LHCN-M2 (cell line): ENCODE measurements around the gene CHTOP. TPM values are rescaled to one million over a fixed set of nuclear protein-coding genes. Genes with fewer than 3 reads are reported as not detected.
"Not testable (repeated sequence)": the region's sequence is repeated elsewhere in the genome, so short reads cannot be mapped to it uniquely, and the experiment has no call there.

ENCODE experiments used
- DNase-seq: peaks from one replicate; pipeline ENCODE4 v3.0.0-alpha.2; 2012; ENCODE audit warnings: low read depth
- polyA plus RNA-seq: library from polyadenylated mRNA; unstranded; fragments of >200 nt; gene quantifications from one replicate; pipeline ENCODE4 v1.2.1, GENCODE V29; 2012; ENCODE audit warnings: missing spikeins
- total RNA-seq: library from RNA; depleted of rRNA; stranded (reverse); fragments of >200 nt; gene quantifications from 2 replicates; pipeline ENCODE4 v1.2.3, GENCODE V29; 2014; rRNA removed

The CHTOP gene
- 32.5 and 44.5 TPM in 2 replicates for total RNA-seq
- 51.1 TPM for polyA plus RNA-seq

- peak; percentile 99 for DNase-seq
Observed at GRCh38 chr1:153633754-153634665, at the start of gene CHTOP. CHTOP (plus strand) TSS chr1:153634066; CDS start chr1:153636589, 2,523 bp downstream.

- DNase-seq = no peak
Observed at GRCh38 chr1:153585006-153585405, 48.9 kb upstream of the CHTOP start.

- DNase-seq = no peak
Observed at GRCh38 chr1:153586347-153586746, 47.5 kb upstream of the CHTOP start.

- no peak for DNase-seq
Observed at GRCh38 chr1:153587314-153587713, 46.6 kb upstream of the CHTOP start.

GRCh38 chr1:153588033-153588432, 45.8 kb upstream of the CHTOP start:
- not testable (repeated sequence) for DNase-seq

GRCh38 chr1:153588482-153588881, 45.4 kb upstream of the CHTOP start:
- DNase-seq = no peak

- DNase-seq = no peak
Observed at GRCh38 chr1:153592748-153593147, 41.1 kb upstream of the CHTOP start.

GRCh38 chr1:153597206-153597605, 36.7 kb upstream of the CHTOP start:
- peak; percentile 90 for DNase-seq

- DNase-seq = peak; percentile 99
Observed at GRCh38 chr1:153598309-153599172, 35.3 kb upstream of the CHTOP start.

- DNase-seq = no peak
Observed at GRCh38 chr1:153599847-153600246, 34.0 kb upstream of the CHTOP start.

- DNase-seq = no peak
Observed at GRCh38 chr1:153602749-153603148, 31.1 kb upstream of the CHTOP start.

GRCh38 chr1:153606194-153606593, 27.7 kb upstream of the CHTOP start:
- no peak for DNase-seq

- DNase-seq = no peak
Observed at GRCh38 chr1:153607381-153607780, 26.5 kb upstream of the CHTOP start.

GRCh38 chr1:153608089-153608682, 25.7 kb upstream of the CHTOP start:
- no peak for DNase-seq

- DNase-seq = peak; percentile 96
Observed at GRCh38 chr1:153608742-153609584, 24.9 kb upstream of the CHTOP start.

GRCh38 chr1:153609585-153609907, 24.3 kb upstream of the CHTOP start:
- DNase-seq = no peak

- peak; percentile 73 for DNase-seq
Observed at GRCh38 chr1:153610334-153610733, 23.5 kb upstream of the CHTOP start.

- DNase-seq = peak; percentile 67
Observed at GRCh38 chr1:153610811-153611301, 23.0 kb upstream of the CHTOP start.

- DNase-seq = no peak
Observed at GRCh38 chr1:153611356-153611755, 22.5 kb upstream of the CHTOP start.

GRCh38 chr1:153612111-153612754, 21.6 kb upstream of the CHTOP start:
- no peak for DNase-seq
